ENCODE measurements around the gene RERE.

- TF ChIP-seq CTCF (IDR thresholded peaks at IDR 0.05; ENCODE audit: insufficient read depth, low read depth, low read length) (no peak), EZH2 (IDR thresholded peaks at IDR 0.05; ENCODE audit: insufficient read depth, low read length) (no peak)
Observed at GRCh38 chr1:8562222-8562621, 255.2 kb downstream of the RERE start.
